GM12891 (cell line): Measurements from ENCODE around the gene ADAP1.

ENCODE experiments used
- POLR2A ChIP-seq: IDR thresholded peaks from 2 replicates; pipeline ENCODE4 v1.6.1; 2011; ENCODE audit warnings: low read depth, low read length, control low read depth
- POLR2AphosphoS5 ChIP-seq: IDR thresholded peaks from 2 replicates; pipeline ENCODE4 v1.6.1; 2011; ENCODE audit warnings: low read depth, low read length, control low read depth

DNA sequence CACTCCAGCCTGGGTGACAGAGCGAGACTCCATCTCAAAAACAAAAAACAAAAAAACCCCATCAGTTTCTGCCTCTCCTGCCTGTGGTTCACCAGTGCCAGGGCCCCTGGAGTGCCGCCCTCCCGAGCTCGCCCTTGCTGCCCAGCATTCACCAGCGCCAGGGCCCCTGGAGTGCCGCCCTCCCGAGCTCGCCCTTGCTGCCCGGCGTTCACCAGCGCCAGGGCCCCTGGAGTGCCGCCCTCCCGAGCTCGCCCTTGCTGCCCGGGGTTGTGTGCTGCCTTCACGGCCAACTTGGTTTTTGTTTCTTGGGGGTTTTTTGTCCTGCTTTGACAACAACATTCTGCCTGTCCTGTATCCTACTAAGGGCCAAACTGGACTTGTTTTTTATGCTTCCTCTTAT lies 91.4 kb downstream of the ADAP1 start:
- TF ChIP-seq POLR2AphosphoS5: no peak
- no peak for TF ChIP-seq POLR2A
